Left colon (tissue), 2 donors: ENCODE results near the gene HEG1. TPM values are rescaled to one million over a fixed set of nuclear protein-coding genes. Genes with fewer than 3 reads are reported as not detected.

Experiments used
- ATAC-seq: fragments of 200-7000 bp; cut with Tn5 transposase; one replicate; pipeline ENCODE4 v1.9.1; 2020; ENCODE audit warnings: mild to moderate bottlenecking, moderate library complexity
- DNase-seq, 2 donors: peaks; one replicate each; pipeline ENCODE4 v3.0.0-alpha.2; 2020
- intact Hi-C, 2 donors: fragments of 100-400 bp; cut with DNase I in 1 of 2; cut with micrococcal nuclease in 1 of 2; formaldehyde crosslinking; loops; one replicate each; pipeline versions ENCODE4 v1.11.2 to v1.14.0; 2022; cut with DNase I, micrococcal nuclease
- total RNA-seq, 2 donors: library from RNA; stranded (reverse); fragmentation: NEBNext Ultra II Directional; extraction: Animal tissue kit (Norgen Biotek cat#: 25700); gene quantifications; one replicate each; pipeline ENCODE4 v1.2.1, GENCODE V29; 2021
- donor health status: DM: no; HTN: no; CAD: no.
- donor health status: DM: yes; HTN: yes; CAD: no.

The HEG1 gene
- total RNA-seq, 2 donors from 2014 or later = 9.8 to 17.4 TPM

GRCh38 chr3:125053304-125053699 lies 2.5 kb downstream of the HEG1 start:
- ATAC-seq = no peak
- no peak for DNase-seq
- intact Hi-C loops = no loop called here

GRCh38 chr3:125052624-125053303 lies 3.0 kb downstream of the HEG1 start:
- DNase-seq (no peak), ATAC-seq (no peak)
- intact Hi-C loops = no loop called here

GRCh38 chr3:125051715-125052581 lies 3.8 kb downstream of the HEG1 start:
- no peak for ATAC-seq
- intact Hi-C loops = no loop called here

GRCh38 chr3:125051205-125051604 lies 4.6 kb downstream of the HEG1 start:
- intact Hi-C loops = no loop called here
- no peak for DNase-seq
- ATAC-seq = no peak

More at GRCh38 chr3:125051715-125052581, 3.8 kb downstream of the HEG1 start:
- peak; percentile 42 to 50 for DNase-seq

- intact Hi-C loops = no loop called here
- no peak for ATAC-seq
- no peak for DNase-seq
Measured at GRCh38 chr3:125050488-125051090, 5.2 kb downstream of the HEG1 start.

GRCh38 chr3:125048282-125048681 lies 7.5 kb downstream of the HEG1 start:
- DNase-seq = no peak
- ATAC-seq = no peak
- intact Hi-C loops = no loop called here

GRCh38 chr3:125045965-125046364 lies 9.8 kb downstream of the HEG1 start:
- intact Hi-C loops = no loop called here

GRCh38 chr3:125045194-125045593 lies 10.6 kb downstream of the HEG1 start:
- no peak for ATAC-seq
- intact Hi-C loops = no loop called here
- no peak for DNase-seq

More at GRCh38 chr3:125045965-125046364, 9.8 kb downstream of the HEG1 start:
- ATAC-seq = no peak
- no peak for DNase-seq

GRCh38 chr3:125043599-125044151 lies 12.1 kb downstream of the HEG1 start:
- ATAC-seq = peak; percentile 98
- intact Hi-C loops = no loop called here
- DNase-seq = peak; percentile 60 to 75

GRCh38 chr3:125042725-125043406 lies 12.9 kb downstream of the HEG1 start:
- ATAC-seq = no peak
- intact Hi-C loops = no loop called here
- DNase-seq = no peak

GRCh38 chr3:125039131-125040100 lies 16.4 kb downstream of the HEG1 start:
- no peak for ATAC-seq
- no peak for DNase-seq
- intact Hi-C loops = no loop called here

- no peak for DNase-seq
- intact Hi-C loops = no loop called here
- ATAC-seq = no peak
Measured at GRCh38 chr3:125037498-125038150, 18.2 kb downstream of the HEG1 start.

GRCh38 chr3:125035217-125035616 lies 20.6 kb downstream of the HEG1 start:
- no peak for ATAC-seq
- intact Hi-C loops = no loop called here

GRCh38 chr3:125033616-125034015 lies 22.2 kb downstream of the HEG1 start:
- intact Hi-C loops = no loop called here
- no peak for ATAC-seq

More at GRCh38 chr3:125035217-125035616, 20.6 kb downstream of the HEG1 start:
- DNase-seq = no peak

GRCh38 chr3:125033135-125033534 lies 22.7 kb downstream of the HEG1 start:
- no peak for ATAC-seq
- intact Hi-C loops = no loop called here
- no peak for DNase-seq

More at GRCh38 chr3:125033616-125034015, 22.2 kb downstream of the HEG1 start:
- no peak for DNase-seq

- ATAC-seq (no peak), DNase-seq (no peak)
- intact Hi-C loops = no loop called here
Measured at GRCh38 chr3:125032683-125033082, 23.1 kb downstream of the HEG1 start.

- no peak for ATAC-seq
- intact Hi-C loops = no loop called here
- no peak for DNase-seq
Measured at GRCh38 chr3:125032100-125032643, 23.6 kb downstream of the HEG1 start.
